ENCODE results near the gene SLC16A12. TPM values are rescaled to one million over a fixed set of nuclear protein-coding genes. Genes with fewer than 3 reads are reported as not detected.

Gene SLC16A12
- total and polyA plus RNA-seq, 4 donors = 0.03 to 10.7 (median 0.94) TPM

- H3K27ac ChIP-seq (ENCODE audit: low read depth in 1 of 2, low read length in 2 of 2) = no peak overlapping the region
- no peaks in the 10 kb centered on the region for H3K36me3 ChIP-seq (ENCODE audit: control insufficient read depth in 4 of 4, insufficient read depth in 3 of 4, low read depth in 1 of 4, low read length in 3 of 4)
- H3K9me3 ChIP-seq (ENCODE audit: control insufficient read depth in 4 of 4, low read length in 3 of 4) = no peaks in the 10 kb centered on the region
- no peak overlapping the region for H3K9ac ChIP-seq (ENCODE audit: low read depth in 1 of 2, low read length in 2 of 2)
- 91% methylated on average over 4 of the region's 4 CpGs for WGBS
- H3K4me1 ChIP-seq (ENCODE audit: control insufficient read depth in 4 of 4, insufficient read depth in 4 of 4, low read length in 3 of 4) = peaks cover 0 to 10% (median 4%) of the 10 kb centered on the region in 4 donors
- TF ChIP-seq ZBTB33 (IDR thresholded peaks at IDR 0.05) (no peak), SP1 (IDR thresholded peaks at IDR 0.05) (no peak), REST (IDR thresholded peaks at IDR 0.05) (no peak), NR2F2 (IDR thresholded peaks at IDR 0.05) (no peak), YY1 (IDR thresholded peaks at IDR 0.05) (no peak), TAF1 (conservative IDR thresholded peaks at IDR 0.05) (no peak), RAD21 (IDR thresholded peaks at IDR 0.05) (no peak), HNF4G (IDR thresholded peaks at IDR 0.05) (no peak), EGR1 (IDR thresholded peaks at IDR 0.05; ENCODE audit: low read depth in 2 of 2) (no peak), FOXA2 (IDR thresholded peaks at IDR 0.05) (no peak), ATF3 (IDR thresholded peaks at IDR 0.05) (no peak), JUND (IDR thresholded peaks at IDR 0.05) (no peak), HNF4A (conservative IDR thresholded peaks at IDR 0.05) (no peak), GABPA (IDR thresholded peaks at IDR 0.05 in 1 of 2, conservative IDR thresholded peaks at IDR 0.05 in 1 of 2) (no peak), RXRA (IDR thresholded peaks at IDR 0.05) (no peak), FOXA1 (IDR thresholded peaks at IDR 0.05) (no peak)
- TF ChIP-seq, protein P1, sequence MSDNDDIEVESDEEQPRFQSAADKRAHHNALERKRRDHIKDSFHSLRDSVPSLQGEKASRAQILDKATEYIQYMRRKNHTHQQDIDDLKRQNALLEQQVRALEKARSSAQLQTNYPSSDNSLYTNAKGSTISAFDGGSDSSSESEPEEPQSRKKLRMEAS (IDR thresholded peaks at IDR 0.05) = no peak
- TF ChIP-seq, protein P2, sequence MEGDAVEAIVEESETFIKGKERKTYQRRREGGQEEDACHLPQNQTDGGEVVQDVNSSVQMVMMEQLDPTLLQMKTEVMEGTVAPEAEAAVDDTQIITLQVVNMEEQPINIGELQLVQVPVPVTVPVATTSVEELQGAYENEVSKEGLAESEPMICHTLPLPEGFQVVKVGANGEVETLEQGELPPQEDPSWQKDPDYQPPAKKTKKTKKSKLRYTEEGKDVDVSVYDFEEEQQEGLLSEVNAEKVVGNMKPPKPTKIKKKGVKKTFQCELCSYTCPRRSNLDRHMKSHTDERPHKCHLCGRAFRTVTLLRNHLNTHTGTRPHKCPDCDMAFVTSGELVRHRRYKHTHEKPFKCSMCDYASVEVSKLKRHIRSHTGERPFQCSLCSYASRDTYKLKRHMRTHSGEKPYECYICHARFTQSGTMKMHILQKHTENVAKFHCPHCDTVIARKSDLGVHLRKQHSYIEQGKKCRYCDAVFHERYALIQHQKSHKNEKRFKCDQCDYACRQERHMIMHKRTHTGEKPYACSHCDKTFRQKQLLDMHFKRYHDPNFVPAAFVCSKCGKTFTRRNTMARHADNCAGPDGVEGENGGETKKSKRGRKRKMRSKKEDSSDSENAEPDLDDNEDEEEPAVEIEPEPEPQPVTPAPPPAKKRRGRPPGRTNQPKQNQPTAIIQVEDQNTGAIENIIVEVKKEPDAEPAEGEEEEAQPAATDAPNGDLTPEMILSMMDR (IDR thresholded peaks at IDR 0.05; ENCODE audit: low read depth, low read length, missing input control) = no peak
- DNase-seq (ENCODE audit: low spot score) = no peak
- no peak overlapping the region for H3K4me3 ChIP-seq (ENCODE audit: low read depth in 1 of 3, low read length in 3 of 3)
- H3K27me3 ChIP-seq (ENCODE audit: control insufficient read depth in 4 of 4, insufficient read depth in 4 of 4, low read length in 3 of 4) = no peaks in the 10 kb centered on the region
Observed at GRCh38 chr10:89552213-89552612, 16.8 kb upstream of the SLC16A12 start.

Measured in liver (tissue), 9 donors.